Activated naive CD4-positive, alpha-beta T cell treated with anti-CD3 and anti-CD28 coated beads, Interleukin-2, amount 50 U/mL, for 24 hours (primary cell): ENCODE data around the gene CPVL.

Experiments used
- H3K27ac Mint-ChIP-seq: one replicate; pipeline ENCODE4 v1.8.0; 2021; ENCODE audit warnings: mild to moderate bottlenecking, mixed read lengths
- H3K27me3 Mint-ChIP-seq: one replicate; pipeline ENCODE4 v1.8.0; 2021; ENCODE audit warnings: mixed read lengths
- H3K36me3 Mint-ChIP-seq: one replicate; pipeline ENCODE4 v1.8.0; 2021; ENCODE audit warnings: mixed read lengths
- H3K4me1 Mint-ChIP-seq: one replicate; pipeline ENCODE4 v1.8.0; 2021; ENCODE audit warnings: mixed read lengths
- H3K4me3 Mint-ChIP-seq: one replicate; pipeline ENCODE4 v1.8.0; 2021; ENCODE audit warnings: mild to moderate bottlenecking, mixed read lengths
- H3K9me3 Mint-ChIP-seq: one replicate; pipeline ENCODE4 v1.8.0; 2021; ENCODE audit warnings: mixed read lengths

The CPVL gene

DNA sequence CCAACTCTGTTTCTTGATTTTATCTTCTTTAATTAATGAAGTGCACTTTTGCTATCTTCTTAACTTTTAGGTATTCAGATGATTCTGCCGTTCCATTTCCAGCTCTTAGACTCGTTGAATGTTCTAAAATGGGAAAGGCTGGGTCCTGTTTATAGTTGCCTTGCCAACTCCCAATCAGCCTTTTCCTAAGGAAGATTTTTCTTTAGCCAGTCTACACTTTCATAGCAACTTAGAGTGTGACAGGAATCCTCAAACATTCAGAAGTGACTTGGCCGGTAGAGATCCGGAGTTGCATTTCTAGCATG is 165.2 kb downstream of the CPVL start:
- Mint-ChIP-seq H3K4me3 (no peak overlapping the region), H3K36me3 (no peaks in the 10 kb centered on the region), H3K27ac (no peak overlapping the region), H3K27me3 (peaks cover 5% of the 10 kb centered on the region), H3K4me1 (no peaks in the 10 kb centered on the region), H3K9me3 (no peaks in the 10 kb centered on the region)

DNA sequence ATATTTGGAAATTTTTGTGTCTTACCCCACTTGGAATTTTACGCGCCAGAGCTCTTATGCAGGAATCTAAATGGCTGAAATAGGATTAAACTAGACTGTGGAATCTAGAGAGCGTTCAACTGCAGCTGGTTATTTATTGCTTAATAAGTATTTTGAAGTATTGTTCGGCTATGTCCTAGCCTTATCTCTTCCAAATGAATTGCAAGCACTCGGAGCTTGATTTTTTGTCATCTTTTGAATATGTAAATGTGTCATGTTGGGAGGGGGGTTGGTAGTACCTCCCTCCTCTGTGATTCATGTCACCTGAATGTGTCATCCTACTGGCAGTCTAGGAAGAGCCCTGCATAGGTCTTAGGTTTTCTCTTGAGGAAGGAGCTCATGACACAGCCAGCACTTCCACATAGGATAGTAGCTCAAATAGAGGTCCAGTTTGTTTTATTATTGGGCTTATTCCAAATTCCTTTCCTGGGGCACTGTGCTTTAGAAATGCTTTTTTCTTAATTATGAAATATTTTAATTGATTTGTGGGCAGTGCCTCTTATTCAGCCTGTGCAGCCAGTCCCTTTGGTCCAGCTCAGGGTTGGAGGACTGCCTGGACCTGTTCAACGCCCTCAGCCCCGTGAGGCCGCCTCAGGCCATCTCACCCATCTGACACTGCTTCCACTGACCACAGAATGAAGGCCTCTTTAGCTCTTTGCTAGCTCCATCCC is 165.7 kb downstream of the CPVL start:
- no peaks in the 10 kb centered on the region for H3K4me1 Mint-ChIP-seq
- H3K27me3 Mint-ChIP-seq = peaks cover 5% of the 10 kb centered on the region
- H3K27ac Mint-ChIP-seq = no peak overlapping the region
- H3K9me3 Mint-ChIP-seq = no peaks in the 10 kb centered on the region
- no peak overlapping the region for H3K4me3 Mint-ChIP-seq
- no peaks in the 10 kb centered on the region for H3K36me3 Mint-ChIP-seq

DNA sequence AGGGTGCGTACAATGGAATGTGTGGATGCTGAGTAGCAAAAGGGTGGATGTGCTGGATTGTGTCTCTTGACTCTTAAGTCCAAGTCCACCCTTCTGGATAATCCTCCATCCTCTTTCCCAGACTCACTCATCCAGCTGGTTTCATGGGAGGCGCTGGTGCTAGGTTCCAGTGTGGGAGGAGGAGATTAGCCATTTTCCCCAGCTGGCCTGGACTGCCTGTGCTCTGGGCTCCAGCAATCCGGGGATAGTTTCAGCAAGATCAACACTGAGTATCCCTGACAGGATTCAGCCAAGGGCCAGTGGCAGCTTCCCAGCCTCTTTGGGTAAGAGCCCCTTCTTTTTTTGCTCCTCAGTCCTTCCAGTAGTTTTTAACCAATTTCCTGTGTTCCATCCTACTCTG is 166.6 kb downstream of the CPVL start:
- Mint-ChIP-seq H3K36me3 (no peaks in the 10 kb centered on the region), H3K27me3 (peaks cover 7% of the 10 kb centered on the region), H3K27ac (no peak overlapping the region), H3K9me3 (no peaks in the 10 kb centered on the region), H3K4me1 (no peaks in the 10 kb centered on the region), H3K4me3 (no peak overlapping the region)

DNA sequence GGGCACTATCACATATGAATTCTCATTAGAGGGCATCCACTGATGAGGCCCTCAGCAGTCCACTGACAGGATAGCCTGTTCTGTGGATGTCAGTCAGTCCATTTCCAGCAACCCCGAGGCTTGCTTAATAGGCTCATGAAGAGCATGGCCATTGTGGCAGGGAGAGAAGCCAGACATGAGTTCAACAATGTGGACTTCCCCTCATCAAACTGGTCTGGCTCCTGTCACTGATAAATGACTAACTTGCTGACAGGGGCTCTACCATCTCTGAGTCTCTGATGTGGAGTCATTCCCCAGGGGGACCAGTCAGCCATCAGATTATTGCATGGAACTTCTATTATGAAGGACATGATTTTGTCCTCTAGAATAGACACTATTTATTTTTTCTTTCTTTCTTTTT is 168.5 kb downstream of the CPVL start:
- H3K4me3 Mint-ChIP-seq = no peak overlapping the region
- H3K36me3 Mint-ChIP-seq = no peaks in the 10 kb centered on the region
- H3K4me1 Mint-ChIP-seq = no peaks in the 10 kb centered on the region
- no peak overlapping the region for H3K27ac Mint-ChIP-seq
- peaks cover 12% of the 10 kb centered on the region for H3K9me3 Mint-ChIP-seq
- peaks cover 7% of the 10 kb centered on the region for H3K27me3 Mint-ChIP-seq

- H3K4me1 Mint-ChIP-seq = no peaks in the 10 kb centered on the region
- peaks cover 19% of the 10 kb centered on the region for H3K9me3 Mint-ChIP-seq
Measured at GRCh38 chr7:28976022-28976421, 170.3 kb downstream of the CPVL start.

GRCh38 chr7:28973591-28973990 is 172.7 kb downstream of the CPVL start:
- Mint-ChIP-seq H3K4me1 (no peaks in the 10 kb centered on the region), H3K4me3 (no peak overlapping the region), H3K9me3 (peaks cover 19% of the 10 kb centered on the region)

More at GRCh38 chr7:28976022-28976421, 170.3 kb downstream of the CPVL start:
- no peak overlapping the region for H3K27ac Mint-ChIP-seq
- peaks cover 6% of the 10 kb centered on the region for H3K27me3 Mint-ChIP-seq
- H3K36me3 Mint-ChIP-seq = no peaks in the 10 kb centered on the region
- H3K4me3 Mint-ChIP-seq = no peak overlapping the region

DNA sequence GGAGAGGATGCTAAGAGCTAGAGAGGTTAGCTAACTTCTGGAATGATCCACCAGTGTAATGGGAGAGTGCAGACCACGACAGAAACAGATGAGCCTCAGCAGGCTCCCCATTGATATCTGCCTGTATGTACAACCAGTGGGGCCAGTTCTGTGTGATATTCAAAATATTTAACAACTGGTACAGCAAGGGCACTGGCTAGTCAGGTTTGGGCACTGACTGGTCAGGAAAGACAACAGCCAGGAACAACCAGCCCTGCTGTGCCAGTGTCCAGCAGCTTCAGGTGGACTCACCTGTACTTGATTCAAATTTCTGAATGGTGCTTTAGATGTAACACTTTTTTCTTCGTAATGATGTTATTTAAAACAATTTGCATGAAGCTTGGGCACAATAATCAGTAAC is 182.3 kb downstream of the CPVL start:
- peaks cover 10% of the 10 kb centered on the region for H3K27me3 Mint-ChIP-seq
- no peaks in the 10 kb centered on the region for H3K36me3 Mint-ChIP-seq
- H3K4me1 Mint-ChIP-seq = no peaks in the 10 kb centered on the region
- no peak overlapping the region for H3K27ac Mint-ChIP-seq
- no peak overlapping the region for H3K4me3 Mint-ChIP-seq
- H3K9me3 Mint-ChIP-seq = no peaks in the 10 kb centered on the region

More at GRCh38 chr7:28973591-28973990, 172.7 kb downstream of the CPVL start:
- Mint-ChIP-seq H3K27me3 (peaks cover 3% of the 10 kb centered on the region), H3K27ac (no peak overlapping the region), H3K36me3 (no peaks in the 10 kb centered on the region)

GRCh38 chr7:28961972-28962371 is 184.4 kb downstream of the CPVL start:
- Mint-ChIP-seq H3K27me3 (peaks cover 15% of the 10 kb centered on the region), H3K4me1 (no peaks in the 10 kb centered on the region), H3K36me3 (no peaks in the 10 kb centered on the region), H3K9me3 (no peaks in the 10 kb centered on the region), H3K4me3 (no peak overlapping the region), H3K27ac (no peak overlapping the region)

DNA sequence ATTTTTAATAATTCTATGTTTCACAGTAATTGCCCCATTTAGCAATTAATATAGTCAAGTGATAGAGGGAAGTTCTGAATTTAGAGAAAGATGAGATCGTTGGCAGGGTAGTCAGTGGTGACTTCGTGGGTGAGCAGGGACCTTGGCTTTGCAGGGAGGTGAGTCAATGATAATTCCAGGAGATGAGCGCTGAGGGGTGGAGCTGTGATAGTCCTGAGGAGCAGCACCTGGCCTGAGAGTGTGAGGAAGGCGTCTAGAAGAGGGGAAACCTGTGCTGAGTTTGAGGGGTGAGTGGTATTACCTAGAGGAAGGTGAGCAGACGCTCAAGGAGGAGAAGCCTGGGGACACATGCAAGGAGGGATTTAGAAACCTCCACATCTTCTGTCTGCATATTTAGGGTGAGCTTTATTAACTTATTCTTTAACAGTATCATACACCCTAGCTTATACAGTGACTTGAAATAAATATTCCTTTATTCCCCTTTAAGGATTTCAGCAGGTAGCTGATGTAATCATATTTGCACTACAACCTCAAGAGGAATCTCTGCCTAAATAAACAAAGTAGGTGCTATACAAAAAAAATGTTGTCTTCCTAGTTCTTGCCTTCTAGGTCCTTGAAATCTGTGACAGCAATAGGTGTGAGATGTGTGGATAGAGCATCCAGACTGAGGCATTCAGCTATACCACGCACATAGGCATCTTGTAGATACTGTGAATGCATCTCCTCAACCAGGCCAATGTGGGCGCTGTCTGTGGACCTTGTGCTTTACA is 186.1 kb downstream of the CPVL start:
- Mint-ChIP-seq H3K4me1 (no peaks in the 10 kb centered on the region), H3K9me3 (no peaks in the 10 kb centered on the region), H3K4me3 (no peak overlapping the region), H3K27me3 (peaks cover 17% of the 10 kb centered on the region), H3K27ac (no peak overlapping the region), H3K36me3 (no peaks in the 10 kb centered on the region)

- Mint-ChIP-seq H3K27ac (no peak overlapping the region), H3K9me3 (no peaks in the 10 kb centered on the region), H3K36me3 (no peaks in the 10 kb centered on the region), H3K27me3 (peaks cover 28% of the 10 kb centered on the region), H3K4me1 (no peaks in the 10 kb centered on the region), H3K4me3 (no peak overlapping the region)
Measured at GRCh38 chr7:28958980-28959347, 187.4 kb downstream of the CPVL start.

DNA sequence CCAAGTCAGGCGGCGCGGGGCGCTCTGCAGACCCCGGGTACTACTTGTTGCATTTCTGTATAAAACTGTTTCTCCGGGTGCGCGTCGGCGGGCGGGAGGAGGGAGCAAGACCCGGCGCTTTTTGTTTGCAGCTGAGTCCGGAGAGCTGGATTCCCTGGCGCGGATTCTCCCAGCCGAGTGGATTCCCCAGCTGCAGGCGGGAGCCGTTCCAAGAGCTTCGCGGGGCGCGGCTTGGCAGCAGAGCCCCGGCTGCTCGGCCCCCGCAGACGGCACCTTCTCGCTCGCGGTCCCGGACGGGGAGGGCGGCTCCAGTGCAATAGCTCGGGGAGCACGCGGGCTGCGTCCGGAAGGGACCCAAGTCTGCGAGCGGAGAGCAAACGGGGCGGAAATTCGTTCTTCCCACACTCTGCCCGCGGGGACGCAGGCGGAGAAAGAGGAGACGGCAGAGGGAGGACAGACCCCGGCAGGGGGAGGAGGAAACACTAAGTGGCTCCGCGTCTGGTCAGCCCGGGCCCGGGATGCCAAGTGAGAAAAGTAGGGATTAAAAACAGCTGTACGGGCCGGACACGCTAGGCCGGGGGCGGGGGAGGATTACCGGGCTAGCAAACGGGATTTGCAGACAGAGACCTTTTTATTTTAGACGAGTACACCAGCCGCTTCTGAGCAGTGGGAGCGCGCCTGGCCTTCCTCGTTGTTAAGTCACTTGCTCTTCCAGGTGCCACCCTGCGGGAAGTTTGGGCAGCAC is 187.9 kb downstream of the CPVL start, which contains the start of gene TRIL:
TRIL (minus strand) TSS at position 96 of the 745 bp plus-strand sequence. CDS start 284 bp downstream, outside the sequence.
- no peaks in the 10 kb centered on the region for H3K4me1 Mint-ChIP-seq
- no peaks in the 10 kb centered on the region for H3K9me3 Mint-ChIP-seq
- H3K4me3 Mint-ChIP-seq = peak within 1 kb of the TSS; percentile 7
- H3K36me3 Mint-ChIP-seq = no peaks in the 10 kb centered on the region
- no peak within 1 kb of the TSS for H3K27ac Mint-ChIP-seq
- H3K27me3 Mint-ChIP-seq = peaks cover 29% of the 10 kb centered on the region

DNA sequence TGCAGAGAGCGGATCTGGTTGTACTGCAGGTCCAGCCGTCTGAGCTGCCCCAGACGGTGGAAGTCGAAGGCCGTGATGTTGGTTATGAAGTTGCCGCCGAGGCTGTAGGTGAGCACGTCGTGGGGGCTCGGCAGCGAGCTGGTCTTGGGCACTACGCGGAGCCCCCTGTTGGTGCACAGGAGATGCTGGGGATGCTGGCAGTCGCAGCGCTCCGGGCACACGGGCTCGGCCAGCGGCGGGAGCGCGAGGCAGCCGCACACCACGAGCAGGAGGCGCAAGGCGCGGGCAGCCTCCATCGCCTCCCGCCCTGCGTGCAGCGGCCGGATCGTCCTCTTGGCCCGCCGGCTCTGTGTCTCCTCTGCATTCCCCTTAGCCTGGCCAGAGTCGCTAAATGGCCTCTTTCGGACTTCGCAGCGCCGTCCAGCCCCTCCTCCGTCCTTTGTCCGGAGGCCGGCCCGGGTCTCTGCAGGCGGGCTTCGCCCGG is 188.5 kb downstream of the CPVL start:
- Mint-ChIP-seq H3K4me1 (no peaks in the 10 kb centered on the region), H3K27me3 (peaks cover 29% of the 10 kb centered on the region), H3K4me3 (no peak overlapping the region), H3K27ac (no peak overlapping the region), H3K36me3 (no peaks in the 10 kb centered on the region), H3K9me3 (no peaks in the 10 kb centered on the region)

GRCh38 chr7:28957064-28957750 is 189.1 kb downstream of the CPVL start:
- Mint-ChIP-seq H3K4me3 (peak overlapping the region; percentile 7), H3K36me3 (no peaks in the 10 kb centered on the region), H3K27me3 (peaks cover 29% of the 10 kb centered on the region)

DNA sequence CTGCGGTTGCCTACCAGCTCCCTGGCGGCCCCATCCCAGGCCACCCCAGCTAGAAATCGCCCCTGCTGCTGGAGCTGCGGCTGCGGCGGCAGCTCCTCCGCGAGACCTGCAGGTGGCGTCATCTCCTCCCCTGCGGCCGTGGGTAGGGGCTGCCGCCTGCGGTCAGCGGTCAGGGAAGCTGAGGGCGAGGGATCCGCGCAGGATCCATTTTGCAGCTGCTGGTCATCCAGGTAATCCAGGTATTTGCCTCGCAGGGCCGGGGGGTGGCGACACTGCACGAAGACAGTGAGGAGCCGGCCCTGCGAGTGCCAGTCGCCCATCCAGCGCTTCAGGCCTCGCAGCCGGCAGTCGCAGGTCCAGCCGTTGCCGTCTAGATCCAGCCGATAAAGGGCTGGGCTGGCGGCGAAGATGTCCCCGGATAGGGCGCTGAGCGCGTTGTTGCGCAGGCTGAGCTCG is 189.7 kb downstream of the CPVL start:
- Mint-ChIP-seq H3K36me3 (no peaks in the 10 kb centered on the region), H3K27me3 (peaks cover 29% of the 10 kb centered on the region), H3K9me3 (no peaks in the 10 kb centered on the region), H3K4me1 (no peaks in the 10 kb centered on the region), H3K27ac (no peak overlapping the region), H3K4me3 (no peak overlapping the region)

More at GRCh38 chr7:28957064-28957750, 189.1 kb downstream of the CPVL start:
- H3K4me1 Mint-ChIP-seq = no peaks in the 10 kb centered on the region
- H3K27ac Mint-ChIP-seq = no peak overlapping the region
- no peaks in the 10 kb centered on the region for H3K9me3 Mint-ChIP-seq
